Measurements from ENCODE around the gene MIGA2.
A peak's percentile ranks its signal among the peaks of the same experiment; 100 is the strongest.
"Not testable (repeated sequence)": the region's sequence is repeated elsewhere in the genome, so short reads cannot be mapped to it uniquely, and the experiment has no call there.

The MIGA2 gene

GRCh38 chr9:129011761-129012181 is 24.7 kb upstream of the MIGA2 start:
- no peak for DNase-seq

GRCh38 chr9:129012343-129012742 is 24.1 kb upstream of the MIGA2 start:
- no peak for DNase-seq

GRCh38 chr9:129012893-129013448 is 23.5 kb upstream of the MIGA2 start:
- no peak for DNase-seq

GRCh38 chr9:129013674-129014073 is 22.8 kb upstream of the MIGA2 start:
- no peak for DNase-seq

GRCh38 chr9:129014124-129014523 is 22.3 kb upstream of the MIGA2 start:
- no peak for DNase-seq

- no peak for DNase-seq
Measured at GRCh38 chr9:129014608-129015007, 21.8 kb upstream of the MIGA2 start.

GRCh38 chr9:129021091-129021490 is 15.3 kb upstream of the MIGA2 start:
- no peak for DNase-seq

GRCh38 chr9:129022037-129022436 is 14.4 kb upstream of the MIGA2 start:
- DNase-seq: no peak

- DNase-seq: no peak
Measured at GRCh38 chr9:129023036-129023907, 13.2 kb upstream of the MIGA2 start.

GRCh38 chr9:129023908-129024233 is 12.6 kb upstream of the MIGA2 start:
- no peak for DNase-seq

- no peak for DNase-seq
Measured at GRCh38 chr9:129026442-129027223, 9.8 kb upstream of the MIGA2 start.

GRCh38 chr9:129027224-129027684 is 9.2 kb upstream of the MIGA2 start:
- DNase-seq: no peak

GRCh38 chr9:129027685-129028191 is 8.7 kb upstream of the MIGA2 start:
- DNase-seq: peak; percentile 84

GRCh38 chr9:129028192-129028966 is 8.0 kb upstream of the MIGA2 start, which contains the start of gene SH3GLB2:
SH3GLB2 (minus strand) TSS chr9:129028331; CDS start chr9:129028154, 177 bp downstream.
- peak; percentile 89 for DNase-seq

GRCh38 chr9:129030191-129030590 is 6.2 kb upstream of the MIGA2 start:
- DNase-seq: no peak

GRCh38 chr9:129031514-129031913 is 4.9 kb upstream of the MIGA2 start:
- DNase-seq: no peak

- DNase-seq: no peak
Measured at GRCh38 chr9:129032541-129033159, 3.8 kb upstream of the MIGA2 start.

- DNase-seq: no peak
Measured at GRCh38 chr9:129033216-129033615, 3.2 kb upstream of the MIGA2 start.

- not testable (repeated sequence) for DNase-seq
Measured at GRCh38 chr9:129035838-129036237, 588 bp upstream of the MIGA2 start.

- no peak for DNase-seq
Measured at GRCh38 chr9:129036923-129037766, 719 bp downstream of the MIGA2 start.

- no peak for DNase-seq
Measured at GRCh38 chr9:129037767-129038098, 1.3 kb downstream of the MIGA2 start.
